ENCODE results near the gene TBX21. TPM values are rescaled to one million over a fixed set of nuclear protein-coding genes. Genes with fewer than 3 reads are reported as not detected.

Gene TBX21
- total RNA-seq, 1 experiment from 2014 or later, result not detected

DNA sequence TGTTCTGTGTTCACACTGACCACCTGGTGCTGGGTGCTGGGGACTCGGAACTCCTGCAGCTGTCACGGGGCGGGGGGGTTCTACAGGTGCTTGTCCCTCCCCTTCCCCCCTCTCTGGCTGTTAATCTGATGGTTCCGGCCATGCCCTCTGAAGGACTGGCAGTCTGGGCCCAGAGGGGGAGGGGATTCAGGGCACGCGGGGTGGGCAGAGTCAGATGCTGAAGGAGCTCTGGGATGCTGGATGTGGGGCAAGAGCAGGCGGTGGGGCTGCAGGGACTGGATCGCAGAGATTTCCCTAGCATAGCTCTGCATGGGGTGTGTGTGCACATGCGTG, 5.4 kb upstream of the TBX21 start:
- Histone ChIP-seq H3K9me3 (ENCODE audit: low read length) (no peaks in the 10 kb centered on the region), H3K9me2 (replicated peaks; ENCODE audit: insufficient read depth, low read length) (no peaks in the 10 kb centered on the region), H3K4me1 (ENCODE audit: low read length) (peaks cover 12% of the 10 kb centered on the region), H3K4me3 (ENCODE audit: low read length) (no peak overlapping the region), H3K36me3 (ENCODE audit: insufficient read depth, low read length) (no peaks in the 10 kb centered on the region), H3K27ac (ENCODE audit: low read length) (no peak overlapping the region), H4K20me1 (ENCODE audit: insufficient read depth, low read depth, low read length) (no peaks in the 10 kb centered on the region), H3K9ac (ENCODE audit: low read length) (no peak overlapping the region), H2AFZ (ENCODE audit: low read length) (no peak overlapping the region), H3K4me2 (ENCODE audit: low read depth, low read length, poor library complexity, severe bottlenecking) (no peak overlapping the region), H3K79me2 (ENCODE audit: low read length) (no peaks in the 10 kb centered on the region), H3K27me3 (ENCODE audit: low read length) (no peaks in the 10 kb centered on the region)
- DNase-seq, result no peak

DNA sequence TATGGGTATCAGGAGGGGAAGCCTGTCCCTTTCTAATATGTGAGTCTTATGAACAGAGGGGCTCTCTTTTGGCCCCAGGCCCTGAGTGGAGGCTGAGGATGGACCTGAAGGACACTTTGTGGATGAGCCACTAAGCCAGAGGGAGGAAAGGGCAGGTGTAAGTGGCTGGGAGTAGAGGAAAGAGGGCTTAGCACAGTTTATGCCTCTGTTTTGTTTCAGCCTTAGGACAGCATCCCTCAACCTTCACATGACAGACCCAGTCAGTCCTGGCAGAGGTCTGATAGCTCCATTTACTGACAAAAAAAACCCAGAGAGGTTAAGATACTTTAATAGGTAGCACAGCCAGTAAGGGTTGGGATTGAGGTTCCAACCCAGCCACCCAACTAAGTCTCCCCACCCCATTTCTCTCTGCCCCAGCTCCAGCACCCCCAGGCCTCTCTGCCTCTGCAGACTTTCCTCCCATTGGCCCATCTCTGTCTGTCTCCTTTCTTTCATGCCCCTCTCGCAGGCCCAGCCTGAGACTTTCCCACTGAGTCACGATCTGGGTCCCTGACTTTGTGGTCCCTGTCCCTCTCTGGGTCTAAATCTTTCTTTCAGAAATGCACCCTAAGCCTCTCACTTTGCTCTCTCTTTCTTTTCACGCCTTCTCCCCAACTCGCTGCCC, 4.7 kb upstream of the TBX21 start:
- Histone ChIP-seq H3K9me3 (ENCODE audit: low read length) (no peaks in the 10 kb centered on the region), H4K20me1 (ENCODE audit: insufficient read depth, low read depth, low read length) (no peaks in the 10 kb centered on the region), H3K4me3 (ENCODE audit: low read length) (no peak overlapping the region), H3K79me2 (ENCODE audit: low read length) (no peaks in the 10 kb centered on the region), H3K27ac (ENCODE audit: low read length) (no peak overlapping the region), H2AFZ (ENCODE audit: low read length) (no peak overlapping the region), H3K4me1 (ENCODE audit: low read length) (peaks cover 19% of the 10 kb centered on the region), H3K27me3 (ENCODE audit: low read length) (no peaks in the 10 kb centered on the region), H3K9ac (ENCODE audit: low read length) (no peak overlapping the region), H3K4me2 (ENCODE audit: low read depth, low read length, poor library complexity, severe bottlenecking) (no peak overlapping the region), H3K36me3 (ENCODE audit: insufficient read depth, low read length) (no peaks in the 10 kb centered on the region), H3K9me2 (replicated peaks; ENCODE audit: insufficient read depth, low read length) (no peaks in the 10 kb centered on the region)
- no peak for DNase-seq

DNA sequence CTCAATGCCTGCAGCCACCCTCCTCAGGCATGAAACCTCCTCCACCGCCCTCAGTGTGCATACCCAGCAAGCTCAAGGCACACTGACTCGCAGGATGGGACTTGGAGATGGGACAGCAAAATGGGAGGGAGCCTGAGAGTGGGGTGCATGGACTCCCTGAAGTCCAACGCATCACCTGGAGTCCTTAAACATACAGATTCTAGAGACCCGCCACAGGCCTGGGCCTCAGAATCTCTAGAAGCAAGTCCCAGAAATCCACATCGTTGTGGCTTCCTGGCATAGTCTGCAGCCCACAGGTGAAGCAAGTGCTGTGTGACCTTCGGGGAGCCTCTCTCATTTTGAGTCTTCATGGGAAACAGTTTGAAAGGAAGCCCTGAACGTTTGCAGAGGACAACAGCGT, 3.6 kb upstream of the TBX21 start:
- no peak for DNase-seq
- Histone ChIP-seq H3K27me3 (ENCODE audit: low read length) (no peaks in the 10 kb centered on the region), H3K9me2 (replicated peaks; ENCODE audit: insufficient read depth, low read length) (no peaks in the 10 kb centered on the region), H3K4me3 (ENCODE audit: low read length) (no peak overlapping the region), H3K27ac (ENCODE audit: low read length) (no peak overlapping the region), H3K4me2 (ENCODE audit: low read depth, low read length, poor library complexity, severe bottlenecking) (no peak overlapping the region), H3K9ac (ENCODE audit: low read length) (no peak overlapping the region), H2AFZ (ENCODE audit: low read length) (no peak overlapping the region), H3K79me2 (ENCODE audit: low read length) (no peaks in the 10 kb centered on the region), H3K36me3 (ENCODE audit: insufficient read depth, low read length) (no peaks in the 10 kb centered on the region), H3K4me1 (ENCODE audit: low read length) (peaks cover 20% of the 10 kb centered on the region), H3K9me3 (ENCODE audit: low read length) (no peaks in the 10 kb centered on the region), H4K20me1 (ENCODE audit: insufficient read depth, low read depth, low read length) (no peaks in the 10 kb centered on the region)

DNA sequence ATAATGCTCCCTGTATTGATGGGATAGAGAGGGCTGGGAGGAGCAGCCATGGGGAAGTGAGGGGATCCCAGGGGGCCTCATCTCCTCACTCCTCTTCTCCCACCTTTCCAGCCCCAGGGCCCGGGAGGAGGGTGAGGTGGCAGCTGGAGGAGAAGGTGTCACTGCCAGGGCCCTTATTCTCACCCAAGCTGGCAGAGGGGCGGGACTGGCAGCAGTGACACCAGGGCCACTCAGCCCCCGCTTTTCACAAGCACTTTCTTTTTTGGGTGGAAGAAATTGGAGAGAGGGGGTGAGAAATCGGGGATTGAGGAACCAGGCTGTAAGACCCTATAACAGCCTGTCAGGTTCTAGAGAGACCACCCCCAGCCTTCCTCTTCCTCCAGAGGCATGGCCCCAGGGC, 2.4 kb upstream of the TBX21 start:
- H3K27me3 ChIP-seq (ENCODE audit: low read length), result no peaks in the 10 kb centered on the region
- no peak for DNase-seq

DNA sequence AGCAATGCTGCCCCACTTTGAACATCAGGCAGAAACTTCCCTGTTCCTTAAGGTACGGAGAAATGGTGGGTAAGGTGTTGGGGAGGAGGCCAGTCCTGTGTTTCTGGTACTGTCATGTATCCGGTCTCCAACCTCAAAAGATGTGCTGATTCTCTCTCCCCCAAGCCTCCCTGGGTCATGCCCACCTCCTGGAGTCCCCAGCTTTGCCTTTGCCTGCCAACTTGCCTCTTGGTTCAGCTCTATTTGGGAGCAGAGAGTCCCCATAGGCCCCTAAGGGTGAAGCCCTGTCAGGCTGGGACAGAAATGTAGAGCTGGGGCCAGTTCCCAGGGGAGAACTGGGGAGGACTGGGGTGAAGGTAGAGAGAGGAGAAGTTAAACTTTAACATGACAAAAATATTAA, 1.6 kb upstream of the TBX21 start:
- Histone ChIP-seq H3K9ac (ENCODE audit: low read length) (no peak overlapping the region), H3K27me3 (ENCODE audit: low read length) (no peaks in the 10 kb centered on the region), H3K9me2 (replicated peaks; ENCODE audit: insufficient read depth, low read length) (no peaks in the 10 kb centered on the region), H3K9me3 (ENCODE audit: low read length) (no peaks in the 10 kb centered on the region), H3K4me3 (ENCODE audit: low read length) (no peak overlapping the region), H3K27ac (ENCODE audit: low read length) (no peak overlapping the region), H3K4me2 (ENCODE audit: low read depth, low read length, poor library complexity, severe bottlenecking) (no peak overlapping the region), H3K36me3 (ENCODE audit: insufficient read depth, low read length) (no peaks in the 10 kb centered on the region), H4K20me1 (ENCODE audit: insufficient read depth, low read depth, low read length) (no peaks in the 10 kb centered on the region), H3K79me2 (ENCODE audit: low read length) (no peaks in the 10 kb centered on the region), H3K4me1 (ENCODE audit: low read length) (peaks cover 22% of the 10 kb centered on the region), H2AFZ (ENCODE audit: low read length) (no peak overlapping the region)
- DNase-seq, result no peak

More for the DNA sequence above, 2.4 kb upstream of the TBX21 start:
- no peaks in the 10 kb centered on the region for H3K36me3 ChIP-seq (ENCODE audit: insufficient read depth, low read length)
- H3K9me3 ChIP-seq (ENCODE audit: low read length), result no peaks in the 10 kb centered on the region
- H3K4me3 ChIP-seq (ENCODE audit: low read length), result no peak overlapping the region
- H4K20me1 ChIP-seq (ENCODE audit: insufficient read depth, low read depth, low read length), result no peaks in the 10 kb centered on the region
- H3K79me2 ChIP-seq (ENCODE audit: low read length), result no peaks in the 10 kb centered on the region
- no peak overlapping the region for H3K27ac ChIP-seq (ENCODE audit: low read length)
- no peak overlapping the region for H2AFZ ChIP-seq (ENCODE audit: low read length)
- H3K4me2 ChIP-seq (ENCODE audit: low read depth, low read length, poor library complexity, severe bottlenecking), result no peak overlapping the region
- H3K4me1 ChIP-seq (ENCODE audit: low read length), result peaks cover 22% of the 10 kb centered on the region
- no peak overlapping the region for H3K9ac ChIP-seq (ENCODE audit: low read length)
- H3K9me2 ChIP-seq (replicated peaks; ENCODE audit: insufficient read depth, low read length), result no peaks in the 10 kb centered on the region

DNA sequence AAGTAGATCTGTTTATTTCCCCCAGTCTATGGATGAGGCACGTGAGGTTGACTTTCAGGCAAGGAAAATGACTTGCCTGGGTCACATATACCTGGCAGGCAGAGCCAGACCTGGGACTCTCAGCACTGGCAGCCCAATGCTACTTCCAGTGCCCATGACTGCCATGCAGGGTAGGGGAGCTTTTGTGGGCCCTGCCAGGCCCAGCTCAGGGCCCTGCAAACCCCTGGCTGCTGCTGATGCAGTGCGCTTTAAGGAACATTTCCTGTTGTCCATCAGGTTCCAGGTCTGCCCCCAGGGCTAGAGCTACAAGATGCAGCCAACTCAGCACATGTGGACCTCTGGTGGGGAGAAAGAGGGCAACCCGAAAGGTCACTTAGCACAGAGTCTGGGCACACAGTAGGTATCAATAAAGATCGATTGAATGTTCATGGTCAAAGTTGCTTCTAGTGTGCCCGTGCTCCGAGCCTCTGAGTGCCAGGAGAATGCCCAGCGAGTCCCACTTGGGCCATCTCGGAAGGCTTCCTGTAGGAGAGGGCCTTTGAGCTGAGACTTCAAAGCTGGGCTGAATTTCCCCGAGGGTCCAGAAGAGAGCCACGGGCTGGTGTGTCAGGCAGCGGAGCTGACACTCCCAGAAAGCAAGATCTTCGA, 513 bp upstream of the TBX21 start:
- H3K27ac ChIP-seq (ENCODE audit: low read length), result no peak overlapping the region
- no peak overlapping the region for H2AFZ ChIP-seq (ENCODE audit: low read length)
- no peak overlapping the region for H3K4me3 ChIP-seq (ENCODE audit: low read length)
- no peak overlapping the region for H3K9ac ChIP-seq (ENCODE audit: low read length)
- no peaks in the 10 kb centered on the region for H3K36me3 ChIP-seq (ENCODE audit: insufficient read depth, low read length)
- no peaks in the 10 kb centered on the region for H3K79me2 ChIP-seq (ENCODE audit: low read length)
- H4K20me1 ChIP-seq (ENCODE audit: insufficient read depth, low read depth, low read length), result no peaks in the 10 kb centered on the region
- H3K27me3 ChIP-seq (ENCODE audit: low read length), result no peaks in the 10 kb centered on the region
- DNase-seq, result no peak
- no peak overlapping the region for H3K4me2 ChIP-seq (ENCODE audit: low read depth, low read length, poor library complexity, severe bottlenecking)
- peaks cover 22% of the 10 kb centered on the region for H3K4me1 ChIP-seq (ENCODE audit: low read length)
- no peaks in the 10 kb centered on the region for H3K9me3 ChIP-seq (ENCODE audit: low read length)
- no peaks in the 10 kb centered on the region for H3K9me2 ChIP-seq (replicated peaks; ENCODE audit: insufficient read depth, low read length)

DNA sequence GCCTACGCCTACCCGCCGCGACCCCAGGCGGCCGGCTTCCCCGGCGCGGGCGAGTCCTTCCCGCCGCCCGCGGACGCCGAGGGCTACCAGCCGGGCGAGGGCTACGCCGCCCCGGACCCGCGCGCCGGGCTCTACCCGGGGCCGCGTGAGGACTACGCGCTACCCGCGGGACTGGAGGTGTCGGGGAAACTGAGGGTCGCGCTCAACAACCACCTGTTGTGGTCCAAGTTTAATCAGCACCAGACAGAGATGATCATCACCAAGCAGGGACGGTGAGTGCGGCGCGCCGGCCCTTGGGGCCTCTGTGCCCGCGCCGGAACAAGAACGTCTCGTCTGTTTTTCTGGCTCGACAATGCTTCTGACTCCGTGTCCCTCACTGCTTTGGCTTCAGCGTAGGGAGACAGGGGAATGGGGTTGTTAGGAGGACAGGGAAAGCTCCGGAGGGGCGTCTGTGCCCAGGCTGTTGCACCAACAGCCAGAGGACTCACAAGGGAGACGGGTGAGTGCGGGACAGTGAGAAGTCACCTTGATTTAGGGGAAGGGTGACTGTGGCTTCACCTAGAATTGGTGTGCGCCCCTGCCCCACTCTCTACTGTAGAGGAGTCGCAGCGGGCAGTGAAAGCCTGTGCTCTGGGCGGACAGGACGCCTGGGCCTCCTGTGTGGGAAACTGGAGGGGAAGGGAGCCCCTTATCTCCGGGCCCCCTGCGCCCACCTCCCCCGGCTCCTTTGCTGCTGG, 806 bp downstream of the TBX21 start:
- no peaks in the 10 kb centered on the region for H4K20me1 ChIP-seq (ENCODE audit: insufficient read depth, low read depth, low read length)
- H3K4me3 ChIP-seq (ENCODE audit: low read length), result no peak overlapping the region
- H3K9me3 ChIP-seq (ENCODE audit: low read length), result no peaks in the 10 kb centered on the region
- H3K79me2 ChIP-seq (ENCODE audit: low read length), result no peaks in the 10 kb centered on the region
- no peaks in the 10 kb centered on the region for H3K9me2 ChIP-seq (replicated peaks; ENCODE audit: insufficient read depth, low read length)
- H3K4me2 ChIP-seq (ENCODE audit: low read depth, low read length, poor library complexity, severe bottlenecking), result no peak overlapping the region
- H3K27ac ChIP-seq (ENCODE audit: low read length), result no peak overlapping the region
- DNase-seq, result no peak
- H2AFZ ChIP-seq (ENCODE audit: low read length), result no peak overlapping the region
- H3K27me3 ChIP-seq (ENCODE audit: low read length), result no peaks in the 10 kb centered on the region
- no peaks in the 10 kb centered on the region for H3K36me3 ChIP-seq (ENCODE audit: insufficient read depth, low read length)
- H3K9ac ChIP-seq (ENCODE audit: low read length), result no peak overlapping the region
- peaks cover 23% of the 10 kb centered on the region for H3K4me1 ChIP-seq (ENCODE audit: low read length)

DNA sequence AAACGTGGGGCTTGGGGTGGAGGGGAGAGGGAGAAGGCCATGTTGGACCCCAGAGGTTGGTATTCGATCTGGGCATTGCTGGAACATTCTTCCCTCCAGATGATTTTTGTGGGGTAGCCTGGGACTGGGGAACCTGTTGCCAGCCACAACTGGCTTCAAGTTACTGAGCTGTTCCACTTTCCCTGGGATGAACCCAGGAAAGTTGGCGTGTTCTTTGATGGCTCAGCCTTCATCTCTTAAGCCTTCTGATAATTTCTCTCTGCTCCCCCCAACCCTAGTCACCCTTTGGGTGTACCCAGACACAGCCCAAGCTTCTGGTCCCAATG, 2.1 kb downstream of the TBX21 start:
- Histone ChIP-seq H4K20me1 (ENCODE audit: insufficient read depth, low read depth, low read length) (no peaks in the 10 kb centered on the region), H3K36me3 (ENCODE audit: insufficient read depth, low read length) (no peaks in the 10 kb centered on the region), H3K4me2 (ENCODE audit: low read depth, low read length, poor library complexity, severe bottlenecking) (no peak overlapping the region), H3K4me3 (ENCODE audit: low read length) (no peak overlapping the region), H3K9me3 (ENCODE audit: low read length) (no peaks in the 10 kb centered on the region), H3K9me2 (replicated peaks; ENCODE audit: insufficient read depth, low read length) (no peaks in the 10 kb centered on the region), H2AFZ (ENCODE audit: low read length) (no peak overlapping the region), H3K27ac (ENCODE audit: low read length) (no peak overlapping the region), H3K4me1 (ENCODE audit: low read length) (peaks cover 27% of the 10 kb centered on the region), H3K9ac (ENCODE audit: low read length) (no peak overlapping the region), H3K79me2 (ENCODE audit: low read length) (no peaks in the 10 kb centered on the region), H3K27me3 (ENCODE audit: low read length) (no peaks in the 10 kb centered on the region)
- DNase-seq, result no peak

Data from Karpas-422 (cell line).